Measurements from ENCODE around the gene NIPAL1. TPM values are rescaled to one million over a fixed set of nuclear protein-coding genes. Genes with fewer than 3 reads are reported as not detected.

The NIPAL1 gene
- total RNA-seq, 1 donor from 2014 or later = 12.1 TPM

DNA sequence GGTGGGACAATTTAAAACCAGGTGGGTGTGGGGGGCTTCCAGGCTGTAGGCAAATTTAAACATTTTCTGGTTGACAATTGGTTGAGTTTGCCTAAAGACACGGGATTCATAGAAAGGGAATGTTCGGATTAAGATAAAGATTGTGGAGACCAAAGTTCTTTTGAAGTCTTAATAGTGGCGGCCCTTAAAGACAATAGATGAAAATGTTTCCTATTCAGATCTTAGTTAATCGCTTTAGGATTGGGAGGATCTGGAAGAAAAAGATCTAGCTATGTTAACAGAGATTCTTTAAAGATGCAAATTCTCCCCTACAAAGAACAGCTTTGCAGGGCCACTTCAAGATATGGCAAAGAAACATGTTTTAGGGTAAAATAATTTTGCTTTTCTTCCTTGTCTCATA lies 4.8 kb upstream of the NIPAL1 start:
- H3K27ac Mint-ChIP-seq = no peak overlapping the region
- peaks cover 21% of the 10 kb centered on the region for H3K36me3 Mint-ChIP-seq
- DNase-seq (ENCODE audit: low spot score in 2 of 2, unreplicated experiment in 2 of 2) = no peak
- no peaks in the 10 kb centered on the region for H3K27me3 Mint-ChIP-seq (ENCODE audit: low read depth)
- no peak overlapping the region for H3K4me3 Mint-ChIP-seq
- peaks cover 32% of the 10 kb centered on the region for H3K9me3 Mint-ChIP-seq
- TF ChIP-seq, protein P1, sequence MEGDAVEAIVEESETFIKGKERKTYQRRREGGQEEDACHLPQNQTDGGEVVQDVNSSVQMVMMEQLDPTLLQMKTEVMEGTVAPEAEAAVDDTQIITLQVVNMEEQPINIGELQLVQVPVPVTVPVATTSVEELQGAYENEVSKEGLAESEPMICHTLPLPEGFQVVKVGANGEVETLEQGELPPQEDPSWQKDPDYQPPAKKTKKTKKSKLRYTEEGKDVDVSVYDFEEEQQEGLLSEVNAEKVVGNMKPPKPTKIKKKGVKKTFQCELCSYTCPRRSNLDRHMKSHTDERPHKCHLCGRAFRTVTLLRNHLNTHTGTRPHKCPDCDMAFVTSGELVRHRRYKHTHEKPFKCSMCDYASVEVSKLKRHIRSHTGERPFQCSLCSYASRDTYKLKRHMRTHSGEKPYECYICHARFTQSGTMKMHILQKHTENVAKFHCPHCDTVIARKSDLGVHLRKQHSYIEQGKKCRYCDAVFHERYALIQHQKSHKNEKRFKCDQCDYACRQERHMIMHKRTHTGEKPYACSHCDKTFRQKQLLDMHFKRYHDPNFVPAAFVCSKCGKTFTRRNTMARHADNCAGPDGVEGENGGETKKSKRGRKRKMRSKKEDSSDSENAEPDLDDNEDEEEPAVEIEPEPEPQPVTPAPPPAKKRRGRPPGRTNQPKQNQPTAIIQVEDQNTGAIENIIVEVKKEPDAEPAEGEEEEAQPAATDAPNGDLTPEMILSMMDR (IDR thresholded peaks at IDR 0.05; ENCODE audit: unreplicated experiment) = no peak
- peaks cover 8% of the 10 kb centered on the region for H3K4me1 Mint-ChIP-seq

DNA sequence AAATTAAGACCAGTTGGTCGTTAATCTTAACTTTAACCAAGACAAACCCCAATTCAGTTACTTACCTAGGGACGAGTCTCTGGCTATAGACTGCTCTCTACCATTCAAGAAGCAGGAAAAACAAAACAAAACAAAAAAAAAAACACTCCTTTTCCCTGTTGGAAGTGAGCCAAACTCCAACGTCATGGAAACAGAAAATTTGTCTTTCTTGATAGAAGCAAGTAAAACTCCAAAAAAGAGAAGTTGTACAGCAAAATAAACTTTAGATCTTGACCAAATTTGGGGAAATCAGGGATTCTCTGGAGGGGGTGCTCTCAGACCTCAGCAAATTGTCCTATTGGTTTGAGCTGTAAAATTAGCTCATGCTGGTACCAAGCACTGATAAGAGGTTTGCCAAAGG lies 3.7 kb upstream of the NIPAL1 start:
- Mint-ChIP-seq H3K36me3 (peaks cover 21% of the 10 kb centered on the region), H3K27me3 (ENCODE audit: low read depth) (no peaks in the 10 kb centered on the region), H3K4me1 (peaks cover 13% of the 10 kb centered on the region), H3K4me3 (no peak overlapping the region), H3K9me3 (peaks cover 32% of the 10 kb centered on the region), H3K27ac (no peak overlapping the region)
- DNase-seq (ENCODE audit: low spot score in 2 of 2, unreplicated experiment in 2 of 2) = no peak
- TF ChIP-seq, protein P1 (IDR thresholded peaks at IDR 0.05; ENCODE audit: unreplicated experiment) = no peak

DNA sequence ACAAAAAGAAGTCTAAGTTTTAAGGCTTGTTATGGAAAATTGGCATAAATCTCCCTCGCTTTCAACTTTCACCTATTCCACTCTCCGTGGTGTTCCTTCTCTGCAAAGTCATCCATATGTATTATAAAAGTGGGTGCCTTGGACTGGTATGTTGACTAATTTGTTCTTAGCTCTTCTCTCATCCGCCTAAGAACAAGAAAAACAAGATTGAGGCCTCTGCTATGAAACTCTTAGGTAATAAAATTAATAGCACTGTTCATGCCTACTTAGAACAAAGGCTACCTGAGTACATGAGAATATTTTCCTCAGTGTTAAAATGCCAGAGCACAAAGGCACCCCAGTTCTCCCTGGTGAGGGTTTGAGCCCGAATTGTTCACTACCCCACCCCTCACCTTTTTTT lies 1.4 kb upstream of the NIPAL1 start:
- peak overlapping the region; percentile 86 for H3K4me3 Mint-ChIP-seq
- no peaks in the 10 kb centered on the region for H3K27me3 Mint-ChIP-seq (ENCODE audit: low read depth)
- peaks cover 16% of the 10 kb centered on the region for H3K36me3 Mint-ChIP-seq
- H3K4me1 Mint-ChIP-seq = peaks cover 20% of the 10 kb centered on the region
- no peak for DNase-seq (ENCODE audit: low spot score in 2 of 2, unreplicated experiment in 2 of 2)
- TF ChIP-seq, protein P1 (IDR thresholded peaks at IDR 0.05; ENCODE audit: unreplicated experiment) = no peak
- H3K9me3 Mint-ChIP-seq = peaks cover 27% of the 10 kb centered on the region
- H3K27ac Mint-ChIP-seq = peak overlapping the region; percentile 98

DNA sequence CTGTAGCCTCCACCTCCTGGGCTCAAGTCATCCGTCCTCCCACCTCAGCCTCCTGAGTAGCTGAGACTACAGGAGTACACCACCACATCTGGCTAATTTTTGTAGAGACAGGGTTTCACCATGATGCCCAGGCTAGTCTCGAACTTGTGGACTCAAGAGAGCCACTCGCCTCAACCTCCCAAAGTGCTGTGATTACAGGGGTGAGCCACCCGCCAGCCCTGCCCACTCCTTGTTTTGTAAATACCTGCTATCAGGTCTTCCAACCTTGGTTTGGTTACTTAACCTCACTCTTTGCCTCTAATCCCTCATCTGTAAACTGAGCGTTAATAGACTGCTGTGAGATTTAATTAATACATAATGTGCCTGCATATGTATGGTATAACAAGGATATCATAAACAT lies 894 bp upstream of the NIPAL1 start:
- TF ChIP-seq, protein P1 (IDR thresholded peaks at IDR 0.05; ENCODE audit: unreplicated experiment) = no peak
- H3K36me3 Mint-ChIP-seq = peaks cover 14% of the 10 kb centered on the region
- H3K4me1 Mint-ChIP-seq = peaks cover 20% of the 10 kb centered on the region
- DNase-seq (ENCODE audit: low spot score in 2 of 2, unreplicated experiment in 2 of 2) = no peak
- H3K4me3 Mint-ChIP-seq = peak overlapping the region; percentile 86
- peaks cover 25% of the 10 kb centered on the region for H3K9me3 Mint-ChIP-seq
- H3K27ac Mint-ChIP-seq = peak overlapping the region; percentile 98
- H3K27me3 Mint-ChIP-seq (ENCODE audit: low read depth) = no peaks in the 10 kb centered on the region

DNA sequence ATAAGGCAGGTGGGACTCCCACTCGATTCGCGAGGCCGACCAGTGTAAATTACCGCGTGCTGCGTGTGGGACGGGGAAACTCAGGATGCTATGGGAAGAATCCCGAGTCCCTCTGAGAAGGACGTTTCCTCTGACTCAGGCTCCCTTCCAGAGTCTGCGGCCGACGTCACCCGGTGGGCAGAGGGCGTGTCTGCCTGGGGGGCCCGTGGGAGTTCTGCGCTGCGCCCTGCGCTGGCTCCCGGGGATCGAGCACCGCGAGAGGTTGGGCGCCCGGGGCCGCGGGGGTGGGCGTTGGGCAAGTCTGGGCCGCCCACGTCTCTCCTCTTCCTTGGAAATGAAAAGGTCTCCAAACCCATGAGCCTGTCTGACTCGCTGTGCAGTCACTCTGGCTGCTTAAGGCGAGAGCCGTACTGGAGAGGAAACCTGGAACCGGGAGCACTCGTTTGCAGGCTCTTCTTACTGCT lies 568 bp downstream of the NIPAL1 start:
- peak overlapping the region; percentile 98 for H3K27ac Mint-ChIP-seq
- peaks cover 12% of the 10 kb centered on the region for H3K9me3 Mint-ChIP-seq
- H3K4me3 Mint-ChIP-seq = peak overlapping the region; percentile 86
- peaks cover 5% of the 10 kb centered on the region for H3K36me3 Mint-ChIP-seq
- peaks cover 23% of the 10 kb centered on the region for H3K4me1 Mint-ChIP-seq
- TF ChIP-seq, protein P1 (IDR thresholded peaks at IDR 0.05; ENCODE audit: unreplicated experiment) = no peak
- H3K27me3 Mint-ChIP-seq (ENCODE audit: low read depth) = no peaks in the 10 kb centered on the region
- DNase-seq (ENCODE audit: low spot score in 2 of 2, unreplicated experiment in 2 of 2) = peak; percentile 58 to 81

DNA sequence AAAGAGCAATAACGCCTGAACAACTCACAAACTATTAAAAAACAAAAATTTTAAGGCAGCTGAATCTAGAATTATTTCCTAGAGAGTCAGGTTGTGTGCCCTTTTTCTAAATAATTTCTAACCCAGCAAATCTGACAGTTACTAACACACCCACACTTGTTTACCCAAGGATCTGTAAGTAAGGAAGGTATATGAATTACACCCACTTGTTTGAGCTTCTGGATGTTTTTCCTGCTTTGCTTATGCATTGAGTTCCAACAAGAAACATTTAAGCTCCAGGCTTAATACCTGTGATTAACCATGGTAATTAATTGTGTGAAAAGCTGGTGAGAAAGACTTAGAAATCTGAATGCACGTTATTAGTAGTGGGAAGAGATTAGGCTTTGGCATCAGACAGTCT lies 1.5 kb downstream of the NIPAL1 start:
- H3K27me3 Mint-ChIP-seq (ENCODE audit: low read depth) = no peaks in the 10 kb centered on the region
- peaks cover 27% of the 10 kb centered on the region for H3K4me1 Mint-ChIP-seq
- TF ChIP-seq, protein P1 (IDR thresholded peaks at IDR 0.05; ENCODE audit: unreplicated experiment) = no peak
- H3K9me3 Mint-ChIP-seq = peaks cover 11% of the 10 kb centered on the region
- peak overlapping the region; percentile 31 for H3K4me3 Mint-ChIP-seq
- H3K27ac Mint-ChIP-seq = no peak overlapping the region
- H3K36me3 Mint-ChIP-seq = peaks cover 5% of the 10 kb centered on the region
- no peak for DNase-seq (ENCODE audit: low spot score in 2 of 2, unreplicated experiment in 2 of 2)

All from mesothelial cell of epicardium (in vitro differentiated cells).